ENCODE measurements around the gene ST6GALNAC5.
A peak's percentile ranks its signal among the peaks of the same experiment; 100 is the strongest.

GRCh38 chr1:76868154-76868882 is 1.0 kb downstream of the ST6GALNAC5 start:
- TF ChIP-seq, protein P1, sequence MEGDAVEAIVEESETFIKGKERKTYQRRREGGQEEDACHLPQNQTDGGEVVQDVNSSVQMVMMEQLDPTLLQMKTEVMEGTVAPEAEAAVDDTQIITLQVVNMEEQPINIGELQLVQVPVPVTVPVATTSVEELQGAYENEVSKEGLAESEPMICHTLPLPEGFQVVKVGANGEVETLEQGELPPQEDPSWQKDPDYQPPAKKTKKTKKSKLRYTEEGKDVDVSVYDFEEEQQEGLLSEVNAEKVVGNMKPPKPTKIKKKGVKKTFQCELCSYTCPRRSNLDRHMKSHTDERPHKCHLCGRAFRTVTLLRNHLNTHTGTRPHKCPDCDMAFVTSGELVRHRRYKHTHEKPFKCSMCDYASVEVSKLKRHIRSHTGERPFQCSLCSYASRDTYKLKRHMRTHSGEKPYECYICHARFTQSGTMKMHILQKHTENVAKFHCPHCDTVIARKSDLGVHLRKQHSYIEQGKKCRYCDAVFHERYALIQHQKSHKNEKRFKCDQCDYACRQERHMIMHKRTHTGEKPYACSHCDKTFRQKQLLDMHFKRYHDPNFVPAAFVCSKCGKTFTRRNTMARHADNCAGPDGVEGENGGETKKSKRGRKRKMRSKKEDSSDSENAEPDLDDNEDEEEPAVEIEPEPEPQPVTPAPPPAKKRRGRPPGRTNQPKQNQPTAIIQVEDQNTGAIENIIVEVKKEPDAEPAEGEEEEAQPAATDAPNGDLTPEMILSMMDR (conservative IDR thresholded peaks at IDR 0.05): peak; percentile 72
- TF ChIP-seq ZFX (IDR thresholded peaks at IDR 0.05): no peak

Data from C4-2B (cell line).